MM.1S (cell line): ENCODE measurements around the gene ZP1.

Experiments used
- DNase-seq: peaks from one replicate; pipeline ENCODE4 v3.0.0-alpha.2; 2015
- H2AFZ ChIP-seq: fragments of 300-600 bp; sonication (generic); 2 replicates; pipeline ENCODE4 v1.6.0; 2016; ENCODE audit warnings: antibody characterized with exemption, low read length
- H3F3A ChIP-seq: fragments of 300-600 bp; sonication (generic); 2 replicates; pipeline ENCODE4 v1.6.1; 2016; ENCODE audit warnings: mild to moderate bottlenecking, antibody characterized with exemption, low read length, moderate library complexity, mixed read lengths; ENCODE audit not compliant: insufficient read depth
- H3K27ac ChIP-seq: fragments of 300-600 bp; sonication (generic); 2 replicates; pipeline ENCODE4 v1.5.1; 2016; ENCODE audit warnings: mild to moderate bottlenecking, low read length
- H3K27me3 ChIP-seq: fragments of 300-600 bp; sonication (generic); replicated peaks from 2 replicates; pipeline ENCODE4 v1.6.0; 2016; ENCODE audit warnings: low read length; ENCODE audit not compliant: insufficient read depth
- H3K36me3 ChIP-seq: fragments of 300-600 bp; sonication (generic); replicated peaks from 2 replicates; pipeline ENCODE4 v1.6.1; 2016; ENCODE audit warnings: mild to moderate bottlenecking, low read length, mixed read lengths; ENCODE audit not compliant: insufficient read depth
- H3K4me1 ChIP-seq: fragments of 300-600 bp; sonication (generic); 2 replicates; pipeline ENCODE4 v1.6.1; 2016; ENCODE audit warnings: low read length, mixed read lengths
- H3K4me2 ChIP-seq: fragments of 300-600 bp; sonication (generic); 2 replicates; pipeline ENCODE4 v1.6.0; 2016; ENCODE audit warnings: low read depth, low read length
- H3K4me3 ChIP-seq: fragments of 300-600 bp; sonication (generic); 2 replicates; pipeline ENCODE4 v1.5.1; 2016; ENCODE audit warnings: low read length, mixed read lengths
- H3K79me2 ChIP-seq: fragments of 300-600 bp; sonication (generic); 2 replicates; pipeline ENCODE4 v1.6.1; 2016; ENCODE audit warnings: mixed run types, low read length, mixed read lengths
- H3K9ac ChIP-seq: fragments of 300-600 bp; sonication (generic); 2 replicates; pipeline ENCODE4 v1.6.1; 2016; ENCODE audit warnings: low read length, mixed read lengths
- H3K9me2 ChIP-seq: fragments of 300-600 bp; sonication (generic); replicated peaks from 2 replicates; pipeline ENCODE4 v1.6.1; 2016; ENCODE audit warnings: mild to moderate bottlenecking, low read length, mixed read lengths; ENCODE audit not compliant: insufficient read depth
- H3K9me3 ChIP-seq: fragments of 300-600 bp; sonication (generic); replicated peaks from 2 replicates; pipeline ENCODE4 v1.6.1; 2016; ENCODE audit warnings: mild to moderate bottlenecking, low read length, mixed read lengths; ENCODE audit not compliant: insufficient read depth
- H4K20me1 ChIP-seq: fragments of 300-600 bp; sonication (generic); 2 replicates; pipeline ENCODE4 v1.6.1; 2016; ENCODE audit warnings: mild to moderate bottlenecking, low read length, moderate library complexity, mixed read lengths; ENCODE audit not compliant: insufficient read depth
- CTCF ChIP-seq: fragments of 300-600 bp; sonication (generic); IDR thresholded peaks from 2 replicates; pipeline ENCODE4 v1.5.1; 2016; ENCODE audit warnings: antibody characterized with exemption, low read length, mixed read lengths
- EZH2 ChIP-seq: fragments of 300-600 bp; sonication (generic); optimal IDR thresholded peaks from 2 replicates; pipeline ENCODE3; 2017; ENCODE audit warnings: low read depth, mild to moderate bottlenecking, antibody characterized with exemption, low read length, mixed read lengths
- EZH2phosphoT487 ChIP-seq: fragments of 300-600 bp; sonication (generic); IDR thresholded peaks from 2 replicates; pipeline ENCODE4 v1.6.1; 2018; ENCODE audit warnings: antibody characterized with exemption, low read length

ZP1 gene

GRCh38 chr11:60825118-60825517 is 42.2 kb upstream of the ZP1 start:
- TF ChIP-seq EZH2 = no peak
- no peak for TF ChIP-seq EZH2phosphoT487
- no peak for TF ChIP-seq CTCF
- Histone ChIP-seq H3K27me3 (no peaks in the 10 kb centered on the region), H3K4me1 (no peaks in the 10 kb centered on the region), H3K27ac (no peak overlapping the region), H4K20me1 (no peaks in the 10 kb centered on the region), H3K4me3 (no peak overlapping the region), H3K9me3 (no peaks in the 10 kb centered on the region), H2AFZ (no peak overlapping the region), H3K36me3 (no peaks in the 10 kb centered on the region), H3K9ac (no peak overlapping the region), H3K79me2 (no peaks in the 10 kb centered on the region), H3K4me2 (no peak overlapping the region), H3F3A (no peaks in the 10 kb centered on the region), H3K9me2 (no peaks in the 10 kb centered on the region)
- DNase-seq = no peak

- no peak for DNase-seq
- H3K27me3 ChIP-seq = no peaks in the 10 kb centered on the region
These were observed 41.6 kb upstream of the ZP1 start for GRCh38 chr11:60825790-60826189.

GRCh38 chr11:60830478-60831142 is 36.7 kb upstream of the ZP1 start:
- TF ChIP-seq CTCF = no peak
- no peak for TF ChIP-seq EZH2
- DNase-seq = no peak

More at GRCh38 chr11:60825790-60826189, 41.6 kb upstream of the ZP1 start:
- Histone ChIP-seq H3K4me1 (no peaks in the 10 kb centered on the region), H3K27ac (no peak overlapping the region), H3K9ac (no peak overlapping the region), H3K79me2 (no peaks in the 10 kb centered on the region), H2AFZ (no peak overlapping the region), H3K9me2 (no peaks in the 10 kb centered on the region), H3K4me3 (no peak overlapping the region), H3K36me3 (no peaks in the 10 kb centered on the region), H3F3A (no peaks in the 10 kb centered on the region), H4K20me1 (no peaks in the 10 kb centered on the region), H3K9me3 (no peaks in the 10 kb centered on the region), H3K4me2 (no peak overlapping the region)
- TF ChIP-seq EZH2 = no peak
- TF ChIP-seq EZH2phosphoT487 = no peak
- TF ChIP-seq CTCF = no peak

More at GRCh38 chr11:60830478-60831142, 36.7 kb upstream of the ZP1 start:
- Histone ChIP-seq H3K4me3 (no peak overlapping the region), H3K9me2 (no peaks in the 10 kb centered on the region), H3K4me1 (peaks cover 27% of the 10 kb centered on the region), H3K79me2 (no peaks in the 10 kb centered on the region), H3K4me2 (no peak overlapping the region), H4K20me1 (no peaks in the 10 kb centered on the region), H3K9ac (no peak overlapping the region), H3K27me3 (no peaks in the 10 kb centered on the region), H3F3A (peaks cover 11% of the 10 kb centered on the region; the same call in 1 of the 2 replicates), H3K36me3 (no peaks in the 10 kb centered on the region), H3K27ac (no peak overlapping the region), H2AFZ (no peak overlapping the region), H3K9me3 (no peaks in the 10 kb centered on the region)
